Chondrocyte (in vitro differentiated cells): ENCODE results near the gene SAP30L. TPM values are rescaled to one million over a fixed set of nuclear protein-coding genes. Genes with fewer than 3 reads are reported as not detected.

Experiments
- DNase-seq: peaks from one replicate; pipeline ENCODE4 v3.0.0; 2021; ENCODE audit warnings: mixed read lengths, low spot score
- H3K27ac Mint-ChIP-seq: one replicate; pipeline ENCODE4 v1.8.0; 2021; ENCODE audit warnings: mild to moderate bottlenecking, moderate library complexity, mixed read lengths; ENCODE audit not compliant: unreplicated experiment
- H3K27me3 Mint-ChIP-seq: 2 replicates; pipeline ENCODE4 v1.8.0; 2021; ENCODE audit warnings: low read depth, mixed read lengths
- H3K36me3 Mint-ChIP-seq: 2 replicates; pipeline ENCODE4 v1.8.0; 2021; ENCODE audit warnings: low read depth, mixed read lengths
- H3K4me1 Mint-ChIP-seq: 2 replicates; pipeline ENCODE4 v1.8.0; 2021; ENCODE audit warnings: low read depth, mild to moderate bottlenecking, mixed read lengths
- H3K4me3 Mint-ChIP-seq: one replicate; pipeline ENCODE4 v1.8.0; 2021; ENCODE audit warnings: mild to moderate bottlenecking, moderate library complexity, mixed read lengths; ENCODE audit not compliant: unreplicated experiment
- H3K9me3 Mint-ChIP-seq: 2 replicates; pipeline ENCODE4 v1.8.0; 2021; ENCODE audit warnings: low read depth, mixed read lengths
- CTCF ChIP-seq: fragments of 200-600 bp; sonication (generic); IDR thresholded peaks from 2 replicates; pipeline ENCODE4 v1.5.0; 2021; ENCODE audit warnings: antibody characterized with exemption, mild to moderate bottlenecking, moderate library complexity
- total RNA-seq: library from RNA; stranded (reverse); gene quantifications from 3 replicates; pipeline ENCODE4 v1.2.1, GENCODE V29; 2021

SAP30L gene
- total RNA-seq, 1 donor from 2014 or later = 33.8 TPM

- no peak for DNase-seq
- Mint-ChIP-seq H3K9me3 (no peaks in the 10 kb centered on the region), H3K4me3 (no peak overlapping the region), H3K27ac (no peak overlapping the region), H3K36me3 (peaks cover 21% of the 10 kb centered on the region), H3K4me1 (peaks cover 10% of the 10 kb centered on the region), H3K27me3 (no peaks in the 10 kb centered on the region)
- TF ChIP-seq CTCF = no peak
Measured at GRCh38 chr5:154440540-154440939, 5.3 kb upstream of the SAP30L start.

GRCh38 chr5:154442801-154443200 is 3.0 kb upstream of the SAP30L start:
- H3K9me3 Mint-ChIP-seq = no peaks in the 10 kb centered on the region
- no peak overlapping the region for H3K27ac Mint-ChIP-seq
- H3K4me3 Mint-ChIP-seq = no peak overlapping the region
- H3K4me1 Mint-ChIP-seq = peaks cover 19% of the 10 kb centered on the region
- no peaks in the 10 kb centered on the region for H3K27me3 Mint-ChIP-seq
- no peak for TF ChIP-seq CTCF
- H3K36me3 Mint-ChIP-seq = peaks cover 15% of the 10 kb centered on the region
- no peak for DNase-seq

- H3K36me3 Mint-ChIP-seq = peaks cover 8% of the 10 kb centered on the region
- no peak for DNase-seq
Measured at GRCh38 chr5:154444556-154445421, 1.0 kb upstream of the SAP30L start.

GRCh38 chr5:154446195-154447088 is 645 bp downstream of the SAP30L start:
- H3K4me1 Mint-ChIP-seq = peaks cover 36% of the 10 kb centered on the region
- TF ChIP-seq CTCF = no peak
- H3K36me3 Mint-ChIP-seq = peaks cover 7% of the 10 kb centered on the region
- peak; percentile 94 for DNase-seq
- H3K4me3 Mint-ChIP-seq = peak overlapping the region; percentile 82
- no peaks in the 10 kb centered on the region for H3K27me3 Mint-ChIP-seq
- H3K27ac Mint-ChIP-seq = peak overlapping the region; percentile 85
- H3K9me3 Mint-ChIP-seq = no peaks in the 10 kb centered on the region

More at GRCh38 chr5:154444556-154445421, 1.0 kb upstream of the SAP30L start:
- H3K27me3 Mint-ChIP-seq = no peaks in the 10 kb centered on the region
- peak overlapping the region; percentile 91 for H3K27ac Mint-ChIP-seq
- H3K4me3 Mint-ChIP-seq = peak overlapping the region; percentile 100
- TF ChIP-seq CTCF = no peak
- peaks cover 32% of the 10 kb centered on the region for H3K4me1 Mint-ChIP-seq
- no peaks in the 10 kb centered on the region for H3K9me3 Mint-ChIP-seq

GRCh38 chr5:154447089-154447725 is 1.4 kb downstream of the SAP30L start:
- DNase-seq = no peak
- Mint-ChIP-seq H3K4me1 (peaks cover 36% of the 10 kb centered on the region), H3K27ac (peak overlapping the region; percentile 85), H3K27me3 (no peaks in the 10 kb centered on the region), H3K4me3 (peak overlapping the region; percentile 82), H3K36me3 (peaks cover 7% of the 10 kb centered on the region), H3K9me3 (no peaks in the 10 kb centered on the region)
- TF ChIP-seq CTCF = peak; percentile 20
